Activated CD8-positive, alpha-beta memory T cell treated with anti-CD3 and anti-CD28 coated beads, Interleukin-2, amount 50 U/mL, for 4 hours (primary cell): ENCODE results near the gene TXNDC11.

Experiments used
- DNase-seq: peaks from one replicate; pipeline ENCODE4 v3.0.0-alpha.2; 2020

TXNDC11 gene

GRCh38 chr16:11716336-11716735 is 26.3 kb downstream of the TXNDC11 start:
- DNase-seq = no peak

GRCh38 chr16:11715246-11715947 is 27.3 kb downstream of the TXNDC11 start:
- DNase-seq = no peak

- no peak for DNase-seq
These were observed 30.5 kb downstream of the TXNDC11 start for GRCh38 chr16:11712122-11712521.

GRCh38 chr16:11711662-11712061 is 31.0 kb downstream of the TXNDC11 start:
- no peak for DNase-seq

- DNase-seq = no peak
These were observed 34.2 kb downstream of the TXNDC11 start for GRCh38 chr16:11708421-11708820.

- DNase-seq = no peak
These were observed 34.9 kb downstream of the TXNDC11 start for GRCh38 chr16:11707679-11708197.

GRCh38 chr16:11706180-11706742 is 36.4 kb downstream of the TXNDC11 start:
- no peak for DNase-seq

- no peak for DNase-seq
These were observed 37.2 kb downstream of the TXNDC11 start for GRCh38 chr16:11705311-11706025.

- no peak for DNase-seq
These were observed 42.2 kb downstream of the TXNDC11 start for GRCh38 chr16:11700264-11701029.

- DNase-seq = no peak
These were observed 43.3 kb downstream of the TXNDC11 start for GRCh38 chr16:11699234-11699894.

GRCh38 chr16:11698271-11698689 is 44.4 kb downstream of the TXNDC11 start:
- DNase-seq = no peak

- DNase-seq = no peak
These were observed 45.3 kb downstream of the TXNDC11 start for GRCh38 chr16:11697319-11697718.

- no peak for DNase-seq
These were observed 46.2 kb downstream of the TXNDC11 start for GRCh38 chr16:11696266-11697012.

- DNase-seq = no peak
These were observed 50.0 kb downstream of the TXNDC11 start for GRCh38 chr16:11692651-11693050.

- DNase-seq = no peak
These were observed 50.5 kb downstream of the TXNDC11 start for GRCh38 chr16:11692171-11692570.

- DNase-seq = no peak
These were observed 50.9 kb downstream of the TXNDC11 start for GRCh38 chr16:11691771-11692170.

GRCh38 chr16:11691235-11691634 is 51.4 kb downstream of the TXNDC11 start:
- DNase-seq = no peak

GRCh38 chr16:11689031-11689840 is 53.4 kb downstream of the TXNDC11 start:
- DNase-seq = no peak

- DNase-seq = no peak
These were observed 54.2 kb downstream of the TXNDC11 start for GRCh38 chr16:11688520-11688886.

GRCh38 chr16:11687601-11688519 is 54.8 kb downstream of the TXNDC11 start:
- no peak for DNase-seq
